ENCODE data around the gene CDK19. TPM values are rescaled to one million over a fixed set of nuclear protein-coding genes. Genes with fewer than 3 reads are reported as not detected.

CDK19 gene
- total and polyA plus RNA-seq, 2 of the 4 experiments (the other 2 are of a cell fraction) = 6.0 to 6.8 TPM

- no peak overlapping the region for H3K4me3 ChIP-seq (ENCODE audit: insufficient read depth, low read depth, low read length)
- ChIA-PET CTCF (no interaction called here), POLR2A (ENCODE audit: unreplicated experiment) (no interaction called here)
- no TSS peak for BruUV-seq (replicated peaks)
- H3K14ac ChIP-seq (replicated peaks; ENCODE audit: low read depth, low read length) = no peak overlapping the region
- DNase-seq (no peak), ATAC-seq (ENCODE audit: low read depth) (no peak)
- H4K5ac ChIP-seq (ENCODE audit: low read depth, low read length) = no peak overlapping the region
- no peak overlapping the region for H2AK5ac ChIP-seq (ENCODE audit: low read depth, low read length)
- no peak overlapping the region for H4K91ac ChIP-seq (ENCODE audit: insufficient read depth, low read depth, low read length)
- H3K27me3 ChIP-seq (ENCODE audit: control insufficient read depth, insufficient read depth, low read length) = no peaks in the 10 kb centered on the region
- no peak for TF ChIP-seq MAFK (IDR thresholded peaks at IDR 0.05; ENCODE audit: low read depth, low read length)
- TF ChIP-seq ELK1 (IDR thresholded peaks at IDR 0.05; ENCODE audit: borderline replicate concordance, low read depth, low read length) = no peak
- TF ChIP-seq CHD1 (IDR thresholded peaks at IDR 0.05; ENCODE audit: low read depth, low read length) = no peak
- TF ChIP-seq CEBPB (IDR thresholded peaks at IDR 0.05; ENCODE audit: low read depth, low read length) = no peak
- TF ChIP-seq MAZ (IDR thresholded peaks at IDR 0.05; ENCODE audit: borderline replicate concordance, low read depth, low read length) = no peak
- H3K9me1 ChIP-seq (ENCODE audit: insufficient read depth, low read length) = no peaks in the 10 kb centered on the region
- dilution Hi-C loops (cut with HindIII; ENCODE audit: low sequenced_read_pairs, unreplicated experiment) = no loop called here
- H2AK9ac ChIP-seq (replicated peaks; ENCODE audit: low read depth, low read length, poor library complexity) = no peak overlapping the region
- peaks cover 7% of the 10 kb centered on the region; the same call in 1 of the 2 replicates for H4K20me1 ChIP-seq (ENCODE audit: insufficient read depth, low read length)
- in situ Hi-C loops (cut with MboI; ENCODE audit: low sequenced_read_pairs) = loop anchor here (5.0 kb wide), 1 partner anchor 61 kb away; no protein-coding TSS in a partner anchor
- no peak overlapping the region for H2BK15ac ChIP-seq (ENCODE audit: low read depth, low read length)
- H3K27ac ChIP-seq (ENCODE audit: insufficient read depth, low read length) = no peak overlapping the region
- no peak overlapping the region for H3K9ac ChIP-seq (ENCODE audit: low read depth, low read length)
- H3K9me3 ChIP-seq (ENCODE audit: control insufficient read depth, insufficient read depth, low read length) = no peaks in the 10 kb centered on the region
- H3K23ac ChIP-seq (ENCODE audit: low read depth, low read length) = no peak overlapping the region
- no peak overlapping the region for H4K8ac ChIP-seq (ENCODE audit: low read depth in 2 of 2, low read length in 2 of 2)
- H3K79me1 ChIP-seq (ENCODE audit: low read depth in 1 of 2, low read length in 2 of 2) = peaks cover 5 to 26% of the 10 kb centered on the region in 2 experiments; a peak in 3 of 4 replicates
- H2BK120ac ChIP-seq (ENCODE audit: low read depth, low read length) = no peak overlapping the region
- no peak overlapping the region for H3K18ac ChIP-seq (ENCODE audit: low read depth, low read length)
- H3K36me3 ChIP-seq (ENCODE audit: control insufficient read depth, insufficient read depth, low read length) = no peaks in the 10 kb centered on the region
- H2BK5ac ChIP-seq (ENCODE audit: low read depth, low read length, poor library complexity, severe bottlenecking) = no peak overlapping the region
- H2AFZ ChIP-seq (replicated peaks; ENCODE audit: low read length, poor library complexity) = no peak overlapping the region
- no peak overlapping the region for H3K4ac ChIP-seq (ENCODE audit: low read depth, low read length)
- no peak overlapping the region for H3K4me2 ChIP-seq (ENCODE audit: low read depth, low read length)
- WGBS, 2 experiments (ENCODE audit: extremely low coverage in 2 of 2, insufficient read length in 1 of 2) = no CpG with 5 or more reads among the region's 4 CpGs
- H2BK20ac ChIP-seq (ENCODE audit: low read depth, low read length) = peak overlapping the region; percentile 39; the same call in 1 of the 2 replicates
- H3K4me1 ChIP-seq (ENCODE audit: control insufficient read depth, insufficient read depth, low read length) = no peaks in the 10 kb centered on the region; the same call in 1 of the 2 replicates
- H3K56ac ChIP-seq (ENCODE audit: extremely low read depth, insufficient read depth, low read length) = no peak overlapping the region
- intact Hi-C loops (cut with micrococcal nuclease) = no loop called here
Measured at GRCh38 chr6:110816677-110817076, 1.4 kb upstream of the CDK19 start.

All from IMR-90 (cell line).